ENCODE results near the gene UNC5C. TPM values are rescaled to one million over a fixed set of nuclear protein-coding genes. Genes with fewer than 3 reads are reported as not detected.

Gene UNC5C
- total RNA-seq, 1 experiment from 2014 or later, result 0.11 TPM

- Histone ChIP-seq H3K27ac (ENCODE audit: low read depth, low read length, poor library complexity, severe bottlenecking) (peak overlapping the region; percentile 52), H3K27me3 (replicated peaks; ENCODE audit: insufficient read depth, low read depth, low read length, poor library complexity) (no peaks in the 10 kb centered on the region), H3K4me3 (ENCODE audit: low read depth, low read length, poor library complexity, severe bottlenecking) (no peak overlapping the region), H3K4me1 (ENCODE audit: insufficient read depth, low read length, poor library complexity, severe bottlenecking) (peaks cover 19% of the 10 kb centered on the region), H3K36me3 (ENCODE audit: insufficient read depth, low read length, poor library complexity, severe bottlenecking) (no peaks in the 10 kb centered on the region), H3K9me3 (ENCODE audit: low read depth, low read length, poor library complexity, severe bottlenecking) (no peaks in the 10 kb centered on the region)
- intact Hi-C loops (cut with micrococcal nuclease; ENCODE audit: unreplicated experiment), result no loop called here
- TF ChIP-seq CTCF (conservative IDR thresholded peaks at IDR 0.05; ENCODE audit: low read depth, low read length) (no peak), EZH2 (IDR thresholded peaks at IDR 0.05; ENCODE audit: borderline replicate concordance, low read depth, low read length, poor library complexity, severe bottlenecking) (no peak)
- BruUV-seq (replicated peaks), result no TSS peak
- ChIA-PET POLR2A (ENCODE audit: low non-redundant PET) (no interaction called here), CTCF (no interaction called here)
- DNase-seq (ENCODE audit: low spot score), result peak; percentile 42
These were observed 259.6 kb downstream of the UNC5C start for GRCh38 chr4:95289028-95289634.

GRCh38 chr4:95288552-95288951 lies 260.2 kb downstream of the UNC5C start:
- no peak overlapping the region for H3K27ac ChIP-seq (ENCODE audit: low read depth, low read length, poor library complexity, severe bottlenecking)
- H3K4me1 ChIP-seq (ENCODE audit: insufficient read depth, low read length, poor library complexity, severe bottlenecking), result peaks cover 13% of the 10 kb centered on the region
- no peaks in the 10 kb centered on the region for H3K36me3 ChIP-seq (ENCODE audit: insufficient read depth, low read length, poor library complexity, severe bottlenecking)
- no peak for DNase-seq (ENCODE audit: low spot score)
- no peaks in the 10 kb centered on the region for H3K9me3 ChIP-seq (ENCODE audit: low read depth, low read length, poor library complexity, severe bottlenecking)
- no peak for TF ChIP-seq EZH2 (IDR thresholded peaks at IDR 0.05; ENCODE audit: borderline replicate concordance, low read depth, low read length, poor library complexity, severe bottlenecking)
- CTCF ChIA-PET, result no interaction called here
- H3K4me3 ChIP-seq (ENCODE audit: low read depth, low read length, poor library complexity, severe bottlenecking), result no peak overlapping the region
- POLR2A ChIA-PET (ENCODE audit: low non-redundant PET), result no interaction called here
- no peaks in the 10 kb centered on the region for H3K27me3 ChIP-seq (replicated peaks; ENCODE audit: insufficient read depth, low read depth, low read length, poor library complexity)
- intact Hi-C loops (cut with micrococcal nuclease; ENCODE audit: unreplicated experiment), result no loop called here
- BruUV-seq (replicated peaks), result no TSS peak

- POLR2A ChIA-PET (ENCODE audit: low non-redundant PET), result no interaction called here
- Histone ChIP-seq H3K4me3 (ENCODE audit: low read depth, low read length, poor library complexity, severe bottlenecking) (no peak overlapping the region), H3K36me3 (ENCODE audit: insufficient read depth, low read length, poor library complexity, severe bottlenecking) (no peaks in the 10 kb centered on the region), H3K4me1 (ENCODE audit: insufficient read depth, low read length, poor library complexity, severe bottlenecking) (peaks cover 4% of the 10 kb centered on the region), H3K27me3 (replicated peaks; ENCODE audit: insufficient read depth, low read depth, low read length, poor library complexity) (no peaks in the 10 kb centered on the region), H3K27ac (ENCODE audit: low read depth, low read length, poor library complexity, severe bottlenecking) (no peak overlapping the region), H3K9me3 (ENCODE audit: low read depth, low read length, poor library complexity, severe bottlenecking) (no peaks in the 10 kb centered on the region)
- BruUV-seq (replicated peaks), result no TSS peak
- intact Hi-C loops (cut with micrococcal nuclease; ENCODE audit: unreplicated experiment), result no loop called here
- DNase-seq (ENCODE audit: low spot score), result no peak
- CTCF ChIA-PET, result no interaction called here
- TF ChIP-seq EZH2 (IDR thresholded peaks at IDR 0.05; ENCODE audit: borderline replicate concordance, low read depth, low read length, poor library complexity, severe bottlenecking) (no peak), CTCF (conservative IDR thresholded peaks at IDR 0.05; ENCODE audit: low read depth, low read length) (no peak)
These were observed 263.0 kb downstream of the UNC5C start for GRCh38 chr4:95285797-95286196.

- H3K27me3 ChIP-seq (replicated peaks; ENCODE audit: insufficient read depth, low read depth, low read length, poor library complexity), result no peaks in the 10 kb centered on the region
- intact Hi-C loops (cut with micrococcal nuclease; ENCODE audit: unreplicated experiment), result no loop called here
- ChIA-PET POLR2A (ENCODE audit: low non-redundant PET) (no interaction called here), CTCF (no interaction called here)
- no peak overlapping the region for H3K4me3 ChIP-seq (ENCODE audit: low read depth, low read length, poor library complexity, severe bottlenecking)
- no peaks in the 10 kb centered on the region for H3K9me3 ChIP-seq (ENCODE audit: low read depth, low read length, poor library complexity, severe bottlenecking)
- no peak overlapping the region for H3K27ac ChIP-seq (ENCODE audit: low read depth, low read length, poor library complexity, severe bottlenecking)
- no peak for DNase-seq (ENCODE audit: low spot score)
- no peaks in the 10 kb centered on the region for H3K36me3 ChIP-seq (ENCODE audit: insufficient read depth, low read length, poor library complexity, severe bottlenecking)
- TF ChIP-seq EZH2 (IDR thresholded peaks at IDR 0.05; ENCODE audit: borderline replicate concordance, low read depth, low read length, poor library complexity, severe bottlenecking) (no peak), CTCF (conservative IDR thresholded peaks at IDR 0.05; ENCODE audit: low read depth, low read length) (no peak)
- peaks cover 4% of the 10 kb centered on the region for H3K4me1 ChIP-seq (ENCODE audit: insufficient read depth, low read length, poor library complexity, severe bottlenecking)
- no TSS peak for BruUV-seq (replicated peaks)
These were observed 264.1 kb downstream of the UNC5C start for GRCh38 chr4:95284655-95285054.
